Lower leg skin (tissue), 4 donors: ENCODE results near the gene AS3MT. TPM values are rescaled to one million over a fixed set of nuclear protein-coding genes. Genes with fewer than 3 reads are reported as not detected.

Source experiments
- DNase-seq, 2 donors: peaks; one replicate each; pipeline ENCODE4 v3.0.0-alpha.2; 2019; ENCODE audit warnings: low spot score in 2 of 2
- H3K4me3 ChIP-seq: fragments of 200-600 bp; sonication (generic); 2 replicates; pipeline ENCODE4 v1.5.1; 2017; ENCODE audit warnings: mild to moderate bottlenecking, low read depth; ENCODE audit not compliant: poor library complexity, severe bottlenecking
- POLR2A ChIP-seq, 2 donors: fragments of 450-650 bp; IDR thresholded peaks; one replicate each; pipeline ENCODE4 v1.6.1; 2016 to 2017; ENCODE audit warnings: antibody characterized with exemption in 2 of 2, mild to moderate bottlenecking in 1 of 2, moderate library complexity in 1 of 2
- whole genome bisulfite sequencing, 2 donors: methylation state at CpG; one replicate each; pipeline ENCODE4 v1.1.5; 2018; 5-methylcytosine and 5-hydroxymethylcytosine counted together
- intact Hi-C: fragments of 100-400 bp; cut with DNase I; formaldehyde crosslinking; loops from one replicate; pipeline ENCODE4 v1.15.0; 2023; ENCODE audit warnings: low total_unique reads
- total RNA-seq, 4 donors: library from RNA; depleted of rRNA; stranded (reverse); fragments of >200 nt; gene quantifications; one replicate each; pipeline ENCODE4 v1.1.0, GENCODE V29; 2016
- TF ChIP-seq, protein P1 (sequence below), 3 donors: fragments of 450-650 bp; IDR thresholded peaks; one replicate each; pipeline ENCODE4 v1.5.1; 2016; ENCODE audit warnings: antibody characterized with exemption in 3 of 3, mild to moderate bottlenecking in 3 of 3, moderate library complexity in 2 of 3

The AS3MT gene
- total RNA-seq, 4 donors from 2014 or later: 1.8 to 5.1 (median 3.9) TPM

DNA sequence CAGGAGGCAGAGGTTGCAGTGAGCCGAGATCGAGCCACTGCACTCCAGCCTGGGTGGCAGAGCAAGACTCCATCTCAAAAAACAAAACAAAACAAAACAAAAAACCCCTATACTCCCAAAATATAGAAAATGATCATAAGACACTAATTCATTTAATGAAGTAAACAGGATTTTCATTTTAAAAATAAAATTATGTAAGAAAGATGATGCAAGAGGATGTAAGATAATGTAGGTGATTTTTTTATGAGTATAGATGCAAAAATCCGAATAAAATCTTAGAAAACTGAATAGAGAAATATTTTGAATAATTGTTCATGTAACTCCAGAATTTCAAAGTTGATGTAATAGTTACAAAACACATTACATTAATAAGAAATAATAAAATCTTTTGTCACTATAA is 3.6 kb upstream of the AS3MT start:
- WGBS, 2 donors: 89 to 92% methylated on average over 3 of the region's 3 CpGs
- no peak overlapping the region for H3K4me3 ChIP-seq
- TF ChIP-seq, protein P1, sequence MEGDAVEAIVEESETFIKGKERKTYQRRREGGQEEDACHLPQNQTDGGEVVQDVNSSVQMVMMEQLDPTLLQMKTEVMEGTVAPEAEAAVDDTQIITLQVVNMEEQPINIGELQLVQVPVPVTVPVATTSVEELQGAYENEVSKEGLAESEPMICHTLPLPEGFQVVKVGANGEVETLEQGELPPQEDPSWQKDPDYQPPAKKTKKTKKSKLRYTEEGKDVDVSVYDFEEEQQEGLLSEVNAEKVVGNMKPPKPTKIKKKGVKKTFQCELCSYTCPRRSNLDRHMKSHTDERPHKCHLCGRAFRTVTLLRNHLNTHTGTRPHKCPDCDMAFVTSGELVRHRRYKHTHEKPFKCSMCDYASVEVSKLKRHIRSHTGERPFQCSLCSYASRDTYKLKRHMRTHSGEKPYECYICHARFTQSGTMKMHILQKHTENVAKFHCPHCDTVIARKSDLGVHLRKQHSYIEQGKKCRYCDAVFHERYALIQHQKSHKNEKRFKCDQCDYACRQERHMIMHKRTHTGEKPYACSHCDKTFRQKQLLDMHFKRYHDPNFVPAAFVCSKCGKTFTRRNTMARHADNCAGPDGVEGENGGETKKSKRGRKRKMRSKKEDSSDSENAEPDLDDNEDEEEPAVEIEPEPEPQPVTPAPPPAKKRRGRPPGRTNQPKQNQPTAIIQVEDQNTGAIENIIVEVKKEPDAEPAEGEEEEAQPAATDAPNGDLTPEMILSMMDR (IDR thresholded peaks at IDR 0.05): no peak
- TF ChIP-seq POLR2A (IDR thresholded peaks at IDR 0.05): no peak
- intact Hi-C loops: no loop called here
- DNase-seq: no peak

DNA sequence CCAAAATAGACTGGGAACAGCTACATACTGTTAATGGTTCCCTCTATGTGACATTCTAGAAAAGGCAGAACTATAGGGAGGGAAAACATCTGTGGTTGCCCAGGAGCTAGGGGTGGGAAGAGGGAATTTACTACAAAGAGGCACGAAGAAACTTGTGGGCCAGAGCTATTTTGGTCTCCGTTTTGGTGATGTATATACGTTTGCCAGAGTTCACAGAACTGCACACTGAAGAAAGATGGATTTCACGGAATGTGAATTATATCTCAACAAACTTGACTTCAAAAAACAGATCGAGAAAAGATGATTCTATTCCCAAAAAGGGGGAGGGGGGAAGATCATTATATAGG is 386 bp upstream of the AS3MT start:
- H3K4me3 ChIP-seq: no peak overlapping the region
- TF ChIP-seq, protein P1 (IDR thresholded peaks at IDR 0.05): no peak
- no peak for TF ChIP-seq POLR2A (IDR thresholded peaks at IDR 0.05)
- intact Hi-C loops: no loop called here
- no peak for DNase-seq
- WGBS, 2 donors: 14 to 22% methylated on average over 5 of the region's 5 CpGs

DNA sequence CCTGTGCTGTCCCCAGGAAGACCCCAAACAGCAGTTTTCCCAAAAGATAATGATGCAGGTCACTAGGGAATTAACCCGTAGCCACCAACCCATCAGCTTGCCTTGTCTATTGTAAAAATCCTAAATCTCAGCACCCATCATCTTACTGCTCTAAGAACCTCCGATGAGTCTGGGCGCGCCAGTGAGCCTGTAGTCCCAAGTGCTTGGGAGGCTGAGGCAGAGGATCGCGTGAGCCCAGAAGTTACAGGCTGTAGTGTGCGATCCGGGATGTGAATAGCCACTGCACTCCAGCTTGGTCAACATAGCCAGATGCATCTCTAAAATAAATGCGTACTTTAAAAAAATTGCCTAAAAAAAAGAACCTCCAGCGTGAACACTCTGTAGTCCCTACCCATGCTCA is 951 bp downstream of the AS3MT start:
- WGBS, 2 donors: 87 to 89% methylated on average over 10 of the region's 10 CpGs
- no peak for DNase-seq
- TF ChIP-seq POLR2A (IDR thresholded peaks at IDR 0.05): no peak
- TF ChIP-seq, protein P1 (IDR thresholded peaks at IDR 0.05): no peak
- H3K4me3 ChIP-seq: no peak overlapping the region
- intact Hi-C loops: no loop called here

DNA sequence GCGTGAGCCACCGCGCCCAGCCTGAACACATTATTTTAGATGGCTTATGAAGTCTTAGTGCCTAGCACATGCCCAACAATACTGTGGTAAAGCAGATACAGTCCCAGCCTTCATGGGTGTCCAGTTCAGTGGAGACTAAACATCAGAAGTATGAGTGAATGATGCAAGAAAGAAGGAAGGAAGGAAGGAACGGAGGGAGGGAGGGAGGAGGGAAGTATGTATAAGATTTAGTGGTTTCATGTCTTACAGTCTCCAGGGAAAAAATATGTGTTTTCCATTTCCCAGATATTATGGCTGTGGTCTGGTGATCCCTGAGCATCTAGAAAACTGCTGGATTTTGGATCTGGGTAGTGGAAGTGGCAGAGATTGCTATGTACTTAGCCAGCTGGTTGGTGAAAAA is 2.9 kb downstream of the AS3MT start:
- 92 to 95% methylated on average over 4 of the region's 4 CpGs for WGBS, 2 donors
- no peak for DNase-seq
- intact Hi-C loops: no loop called here
- no peak overlapping the region for H3K4me3 ChIP-seq
- TF ChIP-seq POLR2A (IDR thresholded peaks at IDR 0.05): no peak
- TF ChIP-seq, protein P1 (IDR thresholded peaks at IDR 0.05): no peak

GRCh38 chr10:102876747-102877153 is 7.5 kb downstream of the AS3MT start:
- TF ChIP-seq, protein P1 (IDR thresholded peaks at IDR 0.05): no peak
- no peak for TF ChIP-seq POLR2A (IDR thresholded peaks at IDR 0.05)
- H3K4me3 ChIP-seq: no peak overlapping the region
- DNase-seq: no peak
- WGBS, 2 donors: 90 to 92% methylated on average over 2 of the region's 2 CpGs
- intact Hi-C loops: no loop called here

DNA sequence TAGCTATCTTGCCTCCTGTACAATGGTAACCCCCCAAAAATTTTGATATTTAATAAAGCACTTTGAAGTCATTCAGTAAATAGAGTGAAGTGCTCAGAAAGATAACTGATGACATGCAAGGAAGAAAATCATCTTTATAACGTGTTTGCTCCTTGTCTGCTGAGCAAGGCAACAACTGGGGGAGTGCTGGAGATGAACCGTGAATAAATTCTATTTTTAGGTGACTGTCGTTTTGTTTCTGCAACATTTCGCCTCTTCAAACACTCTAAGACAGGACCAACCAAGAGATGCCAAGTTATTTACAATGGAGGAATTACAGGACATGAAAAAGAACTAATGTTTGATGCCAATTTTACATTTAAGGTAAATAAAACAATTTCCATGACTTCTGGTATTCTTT is 9.4 kb downstream of the AS3MT start:
- intact Hi-C loops: no loop called here
- H3K4me3 ChIP-seq: no peak overlapping the region
- no peak for TF ChIP-seq POLR2A (IDR thresholded peaks at IDR 0.05)
- TF ChIP-seq, protein P1 (IDR thresholded peaks at IDR 0.05): no peak
- 84 to 85% methylated on average over 4 of the region's 4 CpGs for WGBS, 2 donors
- DNase-seq: no peak
